ENCODE results near the gene UBA1. TPM values are rescaled to one million over a fixed set of nuclear protein-coding genes. Genes with fewer than 3 reads are reported as not detected.

The UBA1 gene
- total and polyA plus RNA-seq, 2 of the 13 experiments (the other 11 are each of a cell fraction or from before 2014, with no cell fraction given): 93.3 to 129 TPM

GRCh38 chrX:47170861-47171692 lies 22.6 kb upstream of the UBA1 start:
- CTCF ChIA-PET (ENCODE audit: low intra/inter-chr PET ratio, low total read pairs): no interaction called here
- in situ Hi-C loops (cut with HindIII; ENCODE audit: extremely low pct_ligation_motif_present, low pct_unique_long_range_greater_than_20kb) (no loop called here), intact Hi-C loops (cut with micrococcal nuclease; ENCODE audit: unreplicated experiment) (no loop called here)
- no TSS peak for BruUV-seq (replicated peaks)
- Histone ChIP-seq H3K9ac (ENCODE audit: insufficient read depth, low read depth, low read length) (no peak overlapping the region), H3K36me3 (replicated peaks in 1 of 2; ENCODE audit: control insufficient read depth in 1 of 2, insufficient read depth in 2 of 2, low read length in 2 of 2) (peaks cover 12 to 28% of the 10 kb centered on the region in 2 experiments; a peak in 4 of 5 replicates), H3K27me3 (ENCODE audit: control insufficient read depth in 1 of 2, insufficient read depth in 2 of 2, low read length in 2 of 2) (no peaks in the 10 kb centered on the region), H3K79me2 (ENCODE audit: insufficient read depth, low read length) (peaks cover 5% of the 10 kb centered on the region), H3K4me3 (replicated peaks in 1 of 3; ENCODE audit: insufficient read depth in 1 of 3, low read depth in 2 of 3, low read length in 3 of 3) (no peak overlapping the region), H2AFZ (ENCODE audit: low read length) (no peak overlapping the region), H3K4me2 (ENCODE audit: low read depth, low read length) (no peak overlapping the region), H3K27ac (ENCODE audit: extremely low read length, insufficient read depth, low read length) (no peak overlapping the region), H3K9me3 (ENCODE audit: low read length) (no peaks in the 10 kb centered on the region), H4K20me1 (ENCODE audit: insufficient read depth, low read length) (no peaks in the 10 kb centered on the region), H3K4me1 (ENCODE audit: insufficient read depth, low read length) (no peaks in the 10 kb centered on the region)
- ATAC-seq (no peak), DNase-seq (ENCODE audit: low spot score) (no peak), FAIRE-seq (no peak)
- 99% methylated on average over 14 of the region's 34 CpGs for WGBS (ENCODE audit: low lambda C conversion rate)
- POLR2A ChIA-PET: no interaction called here
- TF ChIP-seq, protein P1, sequence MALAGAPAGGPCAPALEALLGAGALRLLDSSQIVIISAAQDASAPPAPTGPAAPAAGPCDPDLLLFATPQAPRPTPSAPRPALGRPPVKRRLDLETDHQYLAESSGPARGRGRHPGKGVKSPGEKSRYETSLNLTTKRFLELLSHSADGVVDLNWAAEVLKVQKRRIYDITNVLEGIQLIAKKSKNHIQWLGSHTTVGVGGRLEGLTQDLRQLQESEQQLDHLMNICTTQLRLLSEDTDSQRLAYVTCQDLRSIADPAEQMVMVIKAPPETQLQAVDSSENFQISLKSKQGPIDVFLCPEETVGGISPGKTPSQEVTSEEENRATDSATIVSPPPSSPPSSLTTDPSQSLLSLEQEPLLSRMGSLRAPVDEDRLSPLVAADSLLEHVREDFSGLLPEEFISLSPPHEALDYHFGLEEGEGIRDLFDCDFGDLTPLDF (CRISPR knock-in tag; IDR thresholded peaks at IDR 0.05): no peak
- TF ChIP-seq MAFF (IDR thresholded peaks at IDR 0.05; ENCODE audit: low read depth, low read length): no peak
- TF ChIP-seq NRL (CRISPR knock-in tag; IDR thresholded peaks at IDR 0.05; ENCODE audit: borderline replicate concordance): no peak
- TF ChIP-seq SRSF4 (IDR thresholded peaks at IDR 0.05; ENCODE audit: low read depth, low read length, poor library complexity, severe bottlenecking): no peak
- no peak for TF ChIP-seq FOXP1 (IDR thresholded peaks at IDR 0.05)
- TF ChIP-seq FOXP1 (CRISPR knock-in tag; IDR thresholded peaks at IDR 0.05): no peak
- no peak for TF ChIP-seq CTCF (CRISPR knock-in tag; IDR thresholded peaks at IDR 0.05)
- no peak for TF ChIP-seq PTBP1 (IDR thresholded peaks at IDR 0.05; ENCODE audit: low read depth, low read length, poor library complexity, severe bottlenecking)
